Measurements from ENCODE around the gene UBAP1. TPM values are rescaled to one million over a fixed set of nuclear protein-coding genes. Genes with fewer than 3 reads are reported as not detected.

Gene UBAP1
- total RNA-seq, 1 experiment from 2014 or later: 30.8 TPM

DNA sequence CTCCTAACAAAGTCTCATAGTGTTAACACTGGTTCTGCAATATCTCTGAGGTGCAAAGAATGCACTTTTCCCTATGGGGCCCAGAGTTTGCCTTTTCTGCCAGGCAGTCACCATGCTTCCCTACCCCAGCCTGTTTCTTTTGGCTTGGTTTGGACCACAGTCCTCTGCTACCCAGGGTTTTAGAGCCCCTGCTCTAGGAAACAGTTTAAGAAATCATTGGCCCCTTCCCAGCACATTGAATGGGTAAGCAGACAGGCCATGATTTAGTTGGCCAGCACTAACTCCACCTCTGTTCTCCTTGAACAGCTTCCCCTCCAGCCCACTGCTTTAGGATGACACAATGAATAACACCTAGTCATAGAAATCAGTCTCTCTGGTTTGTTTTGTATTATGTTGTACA, 73.2 kb downstream of the UBAP1 start:
- intact Hi-C loops (cut with micrococcal nuclease): loop anchor here (2.0 to 10.0 kb wide), 3 partner anchors 125 to 353 kb away; partner anchors contain the start of gene DCAF12
- POLR2A ChIA-PET: no interaction called here
- no peak overlapping the region for H3K4me2 ChIP-seq (ENCODE audit: low read length)
- RAD21 ChIA-PET (ENCODE audit: low non-redundant PET in 1 of 2, low total read pairs in 2 of 2, uncharacterized antibody in 2 of 2, unreplicated experiment in 2 of 2): no interaction called here
- no peaks in the 10 kb centered on the region for H3K9me2 ChIP-seq (ENCODE audit: insufficient read depth)
- peaks cover 0 to 26% of the 10 kb centered on the region in 2 experiments; a peak in 2 of 4 replicates for H3K4me1 ChIP-seq (ENCODE audit: control insufficient read depth in 1 of 2, insufficient read depth in 2 of 2, low read length in 2 of 2)
- no peaks in the 10 kb centered on the region for H3K27me3 ChIP-seq (ENCODE audit: insufficient read depth, low read length)
- DNase-seq (ENCODE audit: low read depth, low spot score) (no peak), ATAC-seq (no peak)
- H2AFZ ChIP-seq (ENCODE audit: low read depth, low read length, poor library complexity, severe bottlenecking): no peak overlapping the region
- no TSS peak for BruUV-seq (replicated peaks)
- H3K9ac ChIP-seq (ENCODE audit: low read length): no peak overlapping the region
- peaks cover 10 to 20% of the 10 kb centered on the region in 2 experiments for H3K36me3 ChIP-seq (ENCODE audit: control insufficient read depth in 1 of 2, insufficient read depth in 2 of 2, low read length in 2 of 2)
- CTCF ChIA-PET: interaction anchor here (0.7 to 2.7 kb wide), 7 partner anchors 11 to 628 kb away, joined by 3 to 14 read pairs (median 4); no protein-coding TSS in a partner anchor
- H3K79me2 ChIP-seq (ENCODE audit: insufficient read depth, low read length): peaks cover 13% of the 10 kb centered on the region
- no peak overlapping the region for H3K27ac ChIP-seq (ENCODE audit: low read depth, low read length)
- no peaks in the 10 kb centered on the region; the same call in 1 of the 2 replicates for H4K20me1 ChIP-seq (ENCODE audit: insufficient read depth)
- no peaks in the 10 kb centered on the region for H3K9me3 ChIP-seq (ENCODE audit: control insufficient read depth in 1 of 2, insufficient read depth in 1 of 2, low read depth in 1 of 2, low read length in 2 of 2)
- TF ChIP-seq SP1 (IDR thresholded peaks at IDR 0.05; ENCODE audit: low read depth) (no peak), SRF (IDR thresholded peaks at IDR 0.05; ENCODE audit: low read depth) (no peak)
- no peak overlapping the region for H3K4me3 ChIP-seq (replicated peaks in 1 of 2; ENCODE audit: low read depth in 1 of 2, low read length in 2 of 2)

DNA sequence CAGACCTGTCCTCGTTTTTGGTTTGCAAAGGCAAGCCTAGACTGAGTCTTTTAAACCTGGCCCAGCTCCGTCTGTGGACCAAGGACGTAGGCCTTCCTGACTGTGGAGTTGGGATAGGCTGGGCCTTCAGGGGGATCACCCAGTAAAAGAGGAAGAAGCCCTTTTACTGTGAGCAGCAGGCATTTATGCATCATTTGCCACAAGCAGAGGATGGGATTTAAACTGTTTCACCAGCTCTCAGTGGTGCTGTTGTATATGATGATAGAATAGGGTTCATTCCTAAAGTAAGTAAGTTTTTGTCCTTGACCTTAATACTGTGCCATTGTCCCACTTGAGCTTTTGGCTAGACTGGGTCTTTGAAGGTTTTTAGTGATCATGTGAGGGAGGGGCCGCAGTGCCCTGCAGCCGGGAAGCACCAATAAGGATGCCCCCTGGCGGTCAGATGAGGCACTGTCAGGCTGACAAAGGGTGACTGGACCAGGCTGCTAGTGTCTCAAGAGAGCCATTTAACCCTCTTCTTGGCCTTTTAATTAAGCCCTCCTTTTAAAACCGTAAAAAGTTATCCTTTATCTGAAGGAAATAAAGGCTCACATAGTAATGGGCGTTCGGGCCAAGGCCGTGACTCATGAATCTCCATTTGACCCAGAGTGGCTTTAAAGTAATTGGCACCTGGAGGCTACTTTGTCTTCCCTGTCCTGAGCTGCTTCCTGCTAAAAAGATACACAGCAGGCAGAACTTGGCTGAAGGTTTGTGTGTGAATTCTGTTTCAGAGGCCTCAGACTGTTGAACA, 74.0 kb downstream of the UBAP1 start:
- no peaks in the 10 kb centered on the region for H3K27me3 ChIP-seq (ENCODE audit: insufficient read depth, low read length)
- H3K36me3 ChIP-seq (ENCODE audit: control insufficient read depth in 1 of 2, insufficient read depth in 2 of 2, low read length in 2 of 2): peaks cover 10 to 25% of the 10 kb centered on the region in 2 experiments
- CTCF ChIA-PET: interaction anchor here (0.6 to 2.7 kb wide), 15 partner anchors 9 to 629 kb away, joined by 3 to 14 read pairs (median 4); no protein-coding TSS in a partner anchor
- H2AFZ ChIP-seq (ENCODE audit: low read depth, low read length, poor library complexity, severe bottlenecking): no peak overlapping the region
- DNase-seq (ENCODE audit: low read depth, low spot score) (peak; percentile 18), ATAC-seq (peak; percentile 82)
- H3K4me1 ChIP-seq (ENCODE audit: control insufficient read depth in 1 of 2, insufficient read depth in 2 of 2, low read length in 2 of 2): peaks cover 0 to 26% of the 10 kb centered on the region in 2 experiments; a peak in 2 of 4 replicates
- no peak overlapping the region for H3K9ac ChIP-seq (ENCODE audit: low read length)
- no peaks in the 10 kb centered on the region for H3K9me2 ChIP-seq (ENCODE audit: insufficient read depth)
- BruUV-seq (replicated peaks): no TSS peak
- RAD21 ChIA-PET (ENCODE audit: low non-redundant PET in 1 of 2, low total read pairs in 2 of 2, uncharacterized antibody in 2 of 2, unreplicated experiment in 2 of 2): no interaction called here
- no peak overlapping the region for H3K27ac ChIP-seq (ENCODE audit: low read depth, low read length)
- intact Hi-C loops (cut with micrococcal nuclease): loop anchor here (2.0 to 10.0 kb wide), 3 partner anchors 126 to 352 kb away; partner anchors contain the start of gene DCAF12
- no peak overlapping the region for H3K4me3 ChIP-seq (replicated peaks in 1 of 2; ENCODE audit: low read depth in 1 of 2, low read length in 2 of 2)
- H3K79me2 ChIP-seq (ENCODE audit: insufficient read depth, low read length): peaks cover 5% of the 10 kb centered on the region; the same call in 1 of the 2 replicates
- no peaks in the 10 kb centered on the region for H4K20me1 ChIP-seq (ENCODE audit: insufficient read depth)
- 0 out of 2 replicates have a peak, but pooled peaks have one; percentile 7 for TF ChIP-seq JUND (IDR thresholded peaks at IDR 0.05)
- peak; percentile 11 for TF ChIP-seq YY1 (IDR thresholded peaks at IDR 0.05; ENCODE audit: extremely low read depth, insufficient replicate concordance, low read depth, low read length)
- TF ChIP-seq RAD21 (IDR thresholded peaks at IDR 0.05; ENCODE audit: low read depth): peak; percentile 68
- TF ChIP-seq, protein P1, sequence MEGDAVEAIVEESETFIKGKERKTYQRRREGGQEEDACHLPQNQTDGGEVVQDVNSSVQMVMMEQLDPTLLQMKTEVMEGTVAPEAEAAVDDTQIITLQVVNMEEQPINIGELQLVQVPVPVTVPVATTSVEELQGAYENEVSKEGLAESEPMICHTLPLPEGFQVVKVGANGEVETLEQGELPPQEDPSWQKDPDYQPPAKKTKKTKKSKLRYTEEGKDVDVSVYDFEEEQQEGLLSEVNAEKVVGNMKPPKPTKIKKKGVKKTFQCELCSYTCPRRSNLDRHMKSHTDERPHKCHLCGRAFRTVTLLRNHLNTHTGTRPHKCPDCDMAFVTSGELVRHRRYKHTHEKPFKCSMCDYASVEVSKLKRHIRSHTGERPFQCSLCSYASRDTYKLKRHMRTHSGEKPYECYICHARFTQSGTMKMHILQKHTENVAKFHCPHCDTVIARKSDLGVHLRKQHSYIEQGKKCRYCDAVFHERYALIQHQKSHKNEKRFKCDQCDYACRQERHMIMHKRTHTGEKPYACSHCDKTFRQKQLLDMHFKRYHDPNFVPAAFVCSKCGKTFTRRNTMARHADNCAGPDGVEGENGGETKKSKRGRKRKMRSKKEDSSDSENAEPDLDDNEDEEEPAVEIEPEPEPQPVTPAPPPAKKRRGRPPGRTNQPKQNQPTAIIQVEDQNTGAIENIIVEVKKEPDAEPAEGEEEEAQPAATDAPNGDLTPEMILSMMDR (IDR thresholded peaks at IDR 0.05 in 2 of 3, conservative IDR thresholded peaks at IDR 0.05 in 1 of 3; ENCODE audit: borderline replicate concordance in 1 of 3, insufficient read depth in 1 of 3, low read depth in 2 of 3, low read length in 2 of 3): peak; percentile 37 to 97 (median 96); a peak in 5 of 6 replicates
- TF ChIP-seq POLR2AphosphoS5 (IDR thresholded peaks at IDR 0.05; ENCODE audit: low read depth, low read length): no peak; the same call in 1 of the 2 replicates
- no peak overlapping the region for H3K4me2 ChIP-seq (ENCODE audit: low read length)
- H3K9me3 ChIP-seq (ENCODE audit: control insufficient read depth in 1 of 2, insufficient read depth in 1 of 2, low read depth in 1 of 2, low read length in 2 of 2): no peaks in the 10 kb centered on the region
- POLR2A ChIA-PET: no interaction called here

Data from HCT116 (cell line).